ENCODE results near the gene C15orf40.
"Not testable (repeated sequence)": the region's sequence is repeated elsewhere in the genome, so short reads cannot be mapped to it uniquely, and the experiment has no call there.

The C15orf40 gene

GRCh38 chr15:82952158-82953081, 59.0 kb downstream of the C15orf40 start, which contains the start of gene HOMER2:
Gene HOMER2 (minus strand): TSS chr15:82952720. CDS start chr15:82952535, 185 bp downstream.
- no peak for DNase-seq (ENCODE audit: low spot score)

- DNase-seq (ENCODE audit: low spot score): no peak
Observed at GRCh38 chr15:82951472-82952157, 59.8 kb downstream of the C15orf40 start.

- DNase-seq (ENCODE audit: low spot score): no peak
Observed at GRCh38 chr15:82950746-82951370, 60.6 kb downstream of the C15orf40 start.

- no peak for DNase-seq (ENCODE audit: low spot score)
Observed at GRCh38 chr15:82950295-82950694, 61.1 kb downstream of the C15orf40 start.

- DNase-seq (ENCODE audit: low spot score): no peak
Observed at GRCh38 chr15:82946155-82946701, 65.2 kb downstream of the C15orf40 start.

GRCh38 chr15:82945326-82945725, 66.1 kb downstream of the C15orf40 start:
- no peak for DNase-seq (ENCODE audit: low spot score)

- no peak for DNase-seq (ENCODE audit: low spot score)
Observed at GRCh38 chr15:82944821-82945220, 66.6 kb downstream of the C15orf40 start.

GRCh38 chr15:82944056-82944455, 67.4 kb downstream of the C15orf40 start:
- no peak for DNase-seq (ENCODE audit: low spot score)

- no peak for DNase-seq (ENCODE audit: low spot score)
Observed at GRCh38 chr15:82943176-82943575, 68.3 kb downstream of the C15orf40 start.

- DNase-seq (ENCODE audit: low spot score): peak; percentile 66
Observed at GRCh38 chr15:82942691-82943090, 68.7 kb downstream of the C15orf40 start.

GRCh38 chr15:82939678-82940077, 71.8 kb downstream of the C15orf40 start:
- not testable (repeated sequence) for DNase-seq (ENCODE audit: low spot score)
